ENCODE results near the gene PEAK1.

DNA sequence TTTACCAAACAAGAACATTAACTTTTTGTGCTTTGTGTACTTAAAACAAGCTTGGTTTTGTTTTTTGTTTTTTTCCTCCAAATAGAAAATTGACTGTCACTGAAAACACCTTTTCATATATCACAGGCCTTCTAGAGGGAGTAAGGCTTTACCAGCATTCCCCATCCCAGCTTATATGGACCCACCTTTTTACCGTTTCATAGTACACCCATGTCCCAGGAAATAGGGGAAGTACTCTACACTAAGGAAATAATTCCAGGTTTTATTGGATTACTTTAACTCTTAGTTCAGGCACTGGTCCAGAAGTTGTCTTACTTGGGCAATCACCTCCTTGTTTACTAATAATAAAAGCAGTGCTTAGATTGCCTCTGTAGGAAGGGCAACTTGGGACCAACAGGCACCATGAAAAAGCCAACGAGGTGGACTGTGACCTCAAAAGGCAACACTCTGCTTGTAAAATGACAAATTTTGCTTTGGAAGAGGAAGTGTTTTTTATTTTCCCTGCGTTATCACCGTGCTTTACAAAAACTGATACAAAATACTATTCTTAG is 27.0 kb upstream of the PEAK1 start:
- TF ChIP-seq, protein P1, sequence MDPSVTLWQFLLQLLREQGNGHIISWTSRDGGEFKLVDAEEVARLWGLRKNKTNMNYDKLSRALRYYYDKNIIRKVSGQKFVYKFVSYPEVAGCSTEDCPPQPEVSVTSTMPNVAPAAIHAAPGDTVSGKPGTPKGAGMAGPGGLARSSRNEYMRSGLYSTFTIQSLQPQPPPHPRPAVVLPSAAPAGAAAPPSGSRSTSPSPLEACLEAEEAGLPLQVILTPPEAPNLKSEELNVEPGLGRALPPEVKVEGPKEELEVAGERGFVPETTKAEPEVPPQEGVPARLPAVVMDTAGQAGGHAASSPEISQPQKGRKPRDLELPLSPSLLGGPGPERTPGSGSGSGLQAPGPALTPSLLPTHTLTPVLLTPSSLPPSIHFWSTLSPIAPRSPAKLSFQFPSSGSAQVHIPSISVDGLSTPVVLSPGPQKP (IDR thresholded peaks at IDR 0.05; ENCODE audit: low read depth, low read length): no peak
- no peak for TF ChIP-seq NFE2L2 (conservative IDR thresholded peaks at IDR 0.05; ENCODE audit: low read length)
- TF ChIP-seq JUN (IDR thresholded peaks at IDR 0.05): no peak
- TF ChIP-seq NR3C1 (IDR thresholded peaks at IDR 0.05): no peak
- TF ChIP-seq BHLHE40 (IDR thresholded peaks at IDR 0.05; ENCODE audit: low read depth, low read length): no peak
- TF ChIP-seq, protein P2, sequence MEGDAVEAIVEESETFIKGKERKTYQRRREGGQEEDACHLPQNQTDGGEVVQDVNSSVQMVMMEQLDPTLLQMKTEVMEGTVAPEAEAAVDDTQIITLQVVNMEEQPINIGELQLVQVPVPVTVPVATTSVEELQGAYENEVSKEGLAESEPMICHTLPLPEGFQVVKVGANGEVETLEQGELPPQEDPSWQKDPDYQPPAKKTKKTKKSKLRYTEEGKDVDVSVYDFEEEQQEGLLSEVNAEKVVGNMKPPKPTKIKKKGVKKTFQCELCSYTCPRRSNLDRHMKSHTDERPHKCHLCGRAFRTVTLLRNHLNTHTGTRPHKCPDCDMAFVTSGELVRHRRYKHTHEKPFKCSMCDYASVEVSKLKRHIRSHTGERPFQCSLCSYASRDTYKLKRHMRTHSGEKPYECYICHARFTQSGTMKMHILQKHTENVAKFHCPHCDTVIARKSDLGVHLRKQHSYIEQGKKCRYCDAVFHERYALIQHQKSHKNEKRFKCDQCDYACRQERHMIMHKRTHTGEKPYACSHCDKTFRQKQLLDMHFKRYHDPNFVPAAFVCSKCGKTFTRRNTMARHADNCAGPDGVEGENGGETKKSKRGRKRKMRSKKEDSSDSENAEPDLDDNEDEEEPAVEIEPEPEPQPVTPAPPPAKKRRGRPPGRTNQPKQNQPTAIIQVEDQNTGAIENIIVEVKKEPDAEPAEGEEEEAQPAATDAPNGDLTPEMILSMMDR (IDR thresholded peaks at IDR 0.05): no peak
- no peak for TF ChIP-seq EP300 (IDR thresholded peaks at IDR 0.05)
- no peak for TF ChIP-seq CHD4 (IDR thresholded peaks at IDR 0.05; ENCODE audit: borderline replicate concordance)

Measured in A549 (cell line).